Vagina (tissue), 2 donors: ENCODE measurements around the gene PODXL. TPM values are rescaled to one million over a fixed set of nuclear protein-coding genes. Genes with fewer than 3 reads are reported as not detected.
A peak's percentile ranks its signal among the peaks of the same experiment; 100 is the strongest.

Experiments
- DNase-seq, 2 donors: peaks; one replicate each; pipeline ENCODE4 v3.0.0-alpha.2; 2017; ENCODE audit errors: extremely low spot score in 2 of 2
- H3K27ac ChIP-seq: fragments of 200-600 bp; sonication (generic); one replicate; pipeline ENCODE4 v1.5.1; 2019
- H3K27me3 ChIP-seq: fragments of 200-600 bp; sonication (generic); one replicate; pipeline ENCODE4 v1.5.1; 2019
- H3K36me3 ChIP-seq, 2 donors: fragments of 200-600 bp; sonication (generic); one replicate each; pipeline ENCODE4 v1.5.1; 2017 to 2019
- H3K4me1 ChIP-seq: fragments of 200-600 bp; sonication (generic); one replicate; pipeline ENCODE4 v1.5.1; 2019
- H3K4me3 ChIP-seq, 2 donors: fragments of 200-600 bp; sonication (generic); 1 replicate in 1 of 2; 2 replicates in 1 of 2; pipeline ENCODE4 v1.5.1; 2016 to 2019
- H3K9me3 ChIP-seq: fragments of 200-600 bp; sonication (generic); one replicate; pipeline ENCODE4 v1.5.1; 2019
- CTCF ChIP-seq, 3 experiments: fragments of 450-650 bp in 2 of 3; fragments of 200-600 bp in 1 of 3; sonication (generic) in 1 of 3; IDR thresholded peaks; one replicate each; pipeline ENCODE4 v1.5.1; 2017 to 2019; ENCODE audit warnings: antibody characterized with exemption in 3 of 3, mild to moderate bottlenecking in 2 of 3, moderate library complexity in 2 of 3
- POLR2A ChIP-seq, 2 donors: fragments of 450-650 bp; IDR thresholded peaks; one replicate each; pipeline ENCODE4 v1.6.1; 2017; ENCODE audit warnings: antibody characterized with exemption in 2 of 2, mild to moderate bottlenecking in 2 of 2, moderate library complexity in 2 of 2
- POLR2AphosphoS5 ChIP-seq, 2 donors: sonication (generic); formaldehyde crosslinking; IDR thresholded peaks; one replicate each; pipeline ENCODE4 v1.9.0; 2017; ENCODE audit warnings: antibody characterized with exemption in 2 of 2, mild to moderate bottlenecking in 2 of 2, low read depth in 1 of 2; ENCODE audit not compliant: insufficient read depth in 1 of 2
- intact Hi-C: fragments of 100-400 bp; cut with DNase I; formaldehyde crosslinking; loops from one replicate; pipeline ENCODE4 v1.15.1; 2023
- total RNA-seq: library from RNA; depleted of rRNA; stranded (reverse); fragments of >200 nt; gene quantifications from one replicate; pipeline ENCODE4 v1.2.3, GENCODE V29; 2016

The PODXL gene
- total RNA-seq, 1 donor from 2014 or later, result 26.0 TPM

GRCh38 chr7:131540491-131541162 lies 15.8 kb downstream of the PODXL start:
- H3K9me3 ChIP-seq, result no peaks in the 10 kb centered on the region
- H3K4me1 ChIP-seq, result no peaks in the 10 kb centered on the region
- H3K4me3 ChIP-seq, result no peak overlapping the region
- no peaks in the 10 kb centered on the region for H3K36me3 ChIP-seq
- intact Hi-C loops, result no loop called here
- no peak overlapping the region for H3K27ac ChIP-seq
- H3K27me3 ChIP-seq, result no peaks in the 10 kb centered on the region
- TF ChIP-seq POLR2A (IDR thresholded peaks at IDR 0.05) (no peak), CTCF (IDR thresholded peaks at IDR 0.05) (no peak), POLR2AphosphoS5 (IDR thresholded peaks at IDR 0.05; ENCODE audit: insufficient read depth in 1 of 2, low read depth in 1 of 2) (no peak)
- DNase-seq, result peak in 1 of 2 donors; percentile 85

- intact Hi-C loops, result no loop called here
- Histone ChIP-seq H3K27ac (peak overlapping the region; percentile 17), H3K36me3 (no peaks in the 10 kb centered on the region), H3K9me3 (no peaks in the 10 kb centered on the region), H3K27me3 (no peaks in the 10 kb centered on the region), H3K4me3 (no peak overlapping the region), H3K4me1 (no peaks in the 10 kb centered on the region)
- DNase-seq, result no peak
- no peak for TF ChIP-seq POLR2A (IDR thresholded peaks at IDR 0.05)
- no peak for TF ChIP-seq CTCF (IDR thresholded peaks at IDR 0.05)
- no peak for TF ChIP-seq POLR2AphosphoS5 (IDR thresholded peaks at IDR 0.05; ENCODE audit: insufficient read depth in 1 of 2, low read depth in 1 of 2)
Observed at GRCh38 chr7:131538813-131539179, 17.6 kb downstream of the PODXL start.

- no peak for TF ChIP-seq POLR2A (IDR thresholded peaks at IDR 0.05)
- TF ChIP-seq POLR2AphosphoS5 (IDR thresholded peaks at IDR 0.05; ENCODE audit: insufficient read depth in 1 of 2, low read depth in 1 of 2), result no peak
- no peak for TF ChIP-seq CTCF (IDR thresholded peaks at IDR 0.05)
- Histone ChIP-seq H3K4me1 (no peaks in the 10 kb centered on the region), H3K4me3 (no peak overlapping the region), H3K27ac (peak overlapping the region; percentile 17), H3K27me3 (no peaks in the 10 kb centered on the region), H3K36me3 (no peaks in the 10 kb centered on the region), H3K9me3 (no peaks in the 10 kb centered on the region)
- peak in 1 of 2 donors; percentile 95 for DNase-seq
- intact Hi-C loops, result no loop called here
Observed at GRCh38 chr7:131538071-131538812, 18.2 kb downstream of the PODXL start.

GRCh38 chr7:131537571-131537978 lies 18.9 kb downstream of the PODXL start:
- no peak for DNase-seq
- TF ChIP-seq POLR2AphosphoS5 (IDR thresholded peaks at IDR 0.05; ENCODE audit: insufficient read depth in 1 of 2, low read depth in 1 of 2), result no peak
- TF ChIP-seq POLR2A (IDR thresholded peaks at IDR 0.05), result no peak
- TF ChIP-seq CTCF (IDR thresholded peaks at IDR 0.05), result no peak
- intact Hi-C loops, result no loop called here
- Histone ChIP-seq H3K27me3 (no peaks in the 10 kb centered on the region), H3K4me1 (no peaks in the 10 kb centered on the region), H3K27ac (no peak overlapping the region), H3K4me3 (no peak overlapping the region), H3K9me3 (no peaks in the 10 kb centered on the region), H3K36me3 (no peaks in the 10 kb centered on the region)

GRCh38 chr7:131536361-131536849 lies 20.0 kb downstream of the PODXL start:
- no peak overlapping the region for H3K27ac ChIP-seq
- H3K36me3 ChIP-seq, result no peaks in the 10 kb centered on the region
- no peaks in the 10 kb centered on the region for H3K27me3 ChIP-seq
- H3K4me3 ChIP-seq, result no peak overlapping the region
- H3K9me3 ChIP-seq, result no peaks in the 10 kb centered on the region
- no peaks in the 10 kb centered on the region for H3K4me1 ChIP-seq
- intact Hi-C loops, result no loop called here
- DNase-seq, result peak in 1 of 2 donors; percentile 94
- TF ChIP-seq POLR2A (IDR thresholded peaks at IDR 0.05) (no peak), POLR2AphosphoS5 (IDR thresholded peaks at IDR 0.05; ENCODE audit: insufficient read depth in 1 of 2, low read depth in 1 of 2) (no peak), CTCF (IDR thresholded peaks at IDR 0.05) (no peak)
